HEK293 (cell line): ENCODE data around the gene RPL22.

Experiments
- CTCF ChIA-PET: fragments of 350-600 bp; formaldehyde crosslinking; extraction: SDS; loops from one replicate; lab custom pipeline; 2021; ENCODE audit warnings: antibody characterized with exemption; lab: Yijun Ruan, JAX
- POLR2A ChIA-PET: fragments of 300-600 bp; formaldehyde crosslinking; extraction: SDS; loops from one replicate; lab custom pipeline; 2020; ENCODE audit warnings: antibody characterized with exemption, inconsistent platforms; lab: Yijun Ruan, JAX
- H3K27ac ChIP-seq: fragments of 200-500 bp; sonication (Bioruptor generic); 2 replicates; pipeline ENCODE4 v1.5.1; 2014; ENCODE audit warnings: low read depth, low read length, control low read depth, inconsistent platforms; ENCODE audit errors: extremely low read depth
- H3K36me3 ChIP-seq, 2 experiments: fragments of 200-500 bp in 1 of 2; sonication (Bioruptor generic) in 1 of 2; 1 replicate in 1 of 2; 2 replicates in 1 of 2; pipeline ENCODE4 v1.5.1; 2014 to 2017; ENCODE audit warnings: inconsistent platforms in 2 of 2, low read length in 2 of 2; ENCODE audit not compliant: control insufficient read depth in 2 of 2, insufficient read depth in 1 of 2
- H3K4me1 ChIP-seq: fragments of 200-500 bp; sonication (Bioruptor generic); 2 replicates; pipeline ENCODE4 v1.5.1; 2014; ENCODE audit warnings: mild to moderate bottlenecking, low read length, inconsistent platforms; ENCODE audit not compliant: control insufficient read depth, insufficient read depth
- H3K4me3 ChIP-seq: 2 replicates; pipeline ENCODE4 v1.5.1; 2011; ENCODE audit warnings: low read depth, mild to moderate bottlenecking, control low read depth, low read length, moderate library complexity
- H3K9me3 ChIP-seq: fragments of 200-500 bp; sonication (Bioruptor generic); 2 replicates; pipeline ENCODE4 v1.5.1; 2014; ENCODE audit warnings: low read depth, low read length, inconsistent platforms; ENCODE audit not compliant: control insufficient read depth, insufficient read depth
- BCL11A ChIP-seq: fragments of 450-650 bp; formaldehyde crosslinking; IDR thresholded peaks from 2 replicates; pipeline ENCODE4 v1.5.1; 2016; ENCODE audit warnings: low read depth, missing biosample characterization, missing genetic modification characterization
- BCL11B ChIP-seq: fragments of 450-650 bp; formaldehyde crosslinking; IDR thresholded peaks from 2 replicates; pipeline ENCODE4 v1.5.1; 2016; ENCODE audit warnings: low read depth, missing biosample characterization, missing genetic modification characterization
- BCL6B ChIP-seq: fragments of 450-650 bp; formaldehyde crosslinking; IDR thresholded peaks from 2 replicates; pipeline ENCODE4 v1.5.1; 2017; ENCODE audit warnings: missing biosample characterization, missing genetic modification characterization
- EGR2 ChIP-seq: fragments of 450-650 bp; formaldehyde crosslinking; IDR thresholded peaks from 2 replicates; pipeline ENCODE4 v1.5.1; 2016; ENCODE audit warnings: low read depth, missing biosample characterization, missing genetic modification characterization
- FEZF1 ChIP-seq: fragments of 450-650 bp; formaldehyde crosslinking; IDR thresholded peaks from 2 replicates; pipeline ENCODE4 v1.5.1; 2016; ENCODE audit warnings: missing biosample characterization, missing genetic modification characterization
- KLF17 ChIP-seq: fragments of 450-650 bp; formaldehyde crosslinking; IDR thresholded peaks from 2 replicates; pipeline ENCODE4 v1.5.1; 2016; ENCODE audit warnings: missing biosample characterization, missing genetic modification characterization
- RBAK ChIP-seq: fragments of 450-650 bp; formaldehyde crosslinking; IDR thresholded peaks from 2 replicates; pipeline ENCODE4 v1.5.1; 2016; ENCODE audit warnings: missing biosample characterization, missing genetic modification characterization
- YY2 ChIP-seq: fragments of 450-650 bp; formaldehyde crosslinking; IDR thresholded peaks from 2 replicates; pipeline ENCODE4 v1.5.1; 2016; ENCODE audit warnings: missing biosample characterization, missing genetic modification characterization
- ZBTB1 ChIP-seq: fragments of 450-650 bp; formaldehyde crosslinking; IDR thresholded peaks from 2 replicates; pipeline ENCODE4 v1.5.1; 2016; ENCODE audit warnings: missing biosample characterization, missing genetic modification characterization
- ZNF112 ChIP-seq: fragments of 450-650 bp; formaldehyde crosslinking; IDR thresholded peaks from 2 replicates; pipeline ENCODE4 v1.5.0; 2017; ENCODE audit warnings: missing biosample characterization, missing genetic modification characterization
- ZNF114 ChIP-seq: fragments of 450-650 bp; formaldehyde crosslinking; IDR thresholded peaks from 2 replicates; pipeline ENCODE4 v1.5.0; 2017; ENCODE audit warnings: missing biosample characterization, missing genetic modification characterization
- ZNF155 ChIP-seq: fragments of 450-650 bp; formaldehyde crosslinking; IDR thresholded peaks from 2 replicates; pipeline ENCODE4 v1.5.1; 2016; ENCODE audit warnings: missing biosample characterization, missing genetic modification characterization
- ZNF157 ChIP-seq: fragments of 450-650 bp; formaldehyde crosslinking; IDR thresholded peaks from 2 replicates; pipeline ENCODE4 v1.5.1; 2016; ENCODE audit warnings: missing biosample characterization, missing genetic modification characterization
- ZNF239 ChIP-seq: fragments of 450-650 bp; formaldehyde crosslinking; IDR thresholded peaks from 2 replicates; pipeline ENCODE4 v1.5.1; 2016; ENCODE audit warnings: missing biosample characterization, missing genetic modification characterization
- ZNF274 ChIP-seq, 2 experiments: fragments of 200-500 bp in 1 of 2; fragments of 450-650 bp in 1 of 2; sonication (Bioruptor generic) in 1 of 2; formaldehyde crosslinking in 1 of 2; IDR thresholded peaks; 2 replicates each; pipeline versions ENCODE4 v1.5.1 to v1.6.1; 2014 to 2016; ENCODE audit warnings: borderline replicate concordance in 1 of 2, inconsistent platforms in 1 of 2, low read length in 1 of 2, missing biosample characterization in 1 of 2, missing genetic modification characterization in 1 of 2
- ZNF391 ChIP-seq: fragments of 450-650 bp; formaldehyde crosslinking; IDR thresholded peaks from 2 replicates; pipeline ENCODE4 v1.5.1; 2016; ENCODE audit warnings: low read depth, missing biosample characterization, missing genetic modification characterization, borderline replicate concordance
- ZNF521 ChIP-seq: fragments of 450-650 bp; formaldehyde crosslinking; IDR thresholded peaks from 2 replicates; pipeline ENCODE4 v1.5.1; 2017; ENCODE audit warnings: missing biosample characterization, mild to moderate bottlenecking, missing genetic modification characterization
- ZNF555 ChIP-seq: fragments of 450-650 bp; formaldehyde crosslinking; conservative IDR thresholded peaks from 2 replicates; pipeline ENCODE4 v1.5.1; 2017; ENCODE audit warnings: missing biosample characterization, mild to moderate bottlenecking, missing genetic modification characterization, inconsistent platforms
- ZNF645 ChIP-seq: fragments of 450-650 bp; formaldehyde crosslinking; IDR thresholded peaks from 2 replicates; pipeline ENCODE4; 2016; ENCODE audit warnings: missing biosample characterization, missing genetic modification characterization
- ZNF791 ChIP-seq: fragments of 450-650 bp; formaldehyde crosslinking; IDR thresholded peaks from 2 replicates; pipeline ENCODE4 v1.5.1; 2016; ENCODE audit warnings: missing biosample characterization, missing genetic modification characterization
- ZSCAN4 ChIP-seq: fragments of 450-650 bp; formaldehyde crosslinking; IDR thresholded peaks from 2 replicates; pipeline ENCODE4 v1.5.1; 2017; ENCODE audit warnings: missing biosample characterization, missing genetic modification characterization

Gene RPL22

GRCh38 chr1:6149597-6149996, 49.8 kb downstream of the RPL22 start:
- ChIA-PET CTCF (no interaction called here), POLR2A (no interaction called here)
- Histone ChIP-seq H3K4me1 (no peaks in the 10 kb centered on the region; the same call in 1 of the 2 replicates), H3K4me3 (no peak overlapping the region), H3K27ac (no peak overlapping the region), H3K36me3 (no peaks in the 10 kb centered on the region), H3K9me3 (no peaks in the 10 kb centered on the region)
- 0 out of 2 replicates have a peak, but pooled peaks have one; percentile 4 for TF ChIP-seq BCL6B
- TF ChIP-seq BCL11A = peak; percentile 67; the same call in 1 of the 2 replicates
- TF ChIP-seq RBAK = 0 out of 2 replicates have a peak, but pooled peaks have one; percentile 10
- TF ChIP-seq ZNF112 = peak; percentile 23; the same call in 1 of the 2 replicates
- no peak for TF ChIP-seq ZNF239
- TF ChIP-seq ZNF391 = 0 out of 2 replicates have a peak, but pooled peaks have one; percentile 31
- TF ChIP-seq ZNF521 (tag by site-specific recombination) = peak; percentile 90; the same call in 1 of the 2 replicates
- TF ChIP-seq BCL11B = peak; percentile 13
- TF ChIP-seq ZNF157 = peak; percentile 16; the same call in 1 of the 2 replicates
- TF ChIP-seq ZNF114 (tag by site-specific recombination) = peak; percentile 71; the same call in 1 of the 2 replicates
- TF ChIP-seq ZNF555 (tag by site-specific recombination) = no peak
- TF ChIP-seq ZNF791 (tag by site-specific recombination) = 0 out of 2 replicates have a peak, but pooled peaks have one; percentile 50
- TF ChIP-seq ZBTB1 = 0 out of 2 replicates have a peak, but pooled peaks have one; percentile 15
- peak; percentile 7; the same call in 1 of the 2 replicates for TF ChIP-seq EGR2
- TF ChIP-seq KLF17 (tag by site-specific recombination) = no peak
- peak; percentile 18; the same call in 1 of the 2 replicates for TF ChIP-seq YY2 (tag by site-specific recombination)
- no peak for TF ChIP-seq ZNF274 (IDR thresholded peaks at IDR 0.05; ENCODE audit: low read length)
- TF ChIP-seq ZNF274 (tag by site-specific recombination; IDR thresholded peaks at IDR 0.05; ENCODE audit: borderline replicate concordance) = 0 out of 2 replicates have a peak, but pooled peaks have one; percentile 48
- 0 out of 2 replicates have a peak, but pooled peaks have one; percentile 16 for TF ChIP-seq ZNF155 (tag by site-specific recombination)
- TF ChIP-seq ZNF645 (tag by site-specific recombination) = 0 out of 2 replicates have a peak, but pooled peaks have one; percentile 47
- TF ChIP-seq FEZF1 (tag by site-specific recombination) = no peak
- no peak for TF ChIP-seq ZSCAN4 (tag by site-specific recombination)
- TF ChIP-seq, all 188 proteins: peak for 16
